MM.1S (cell line): ENCODE results near the gene ITPRID1.

Source experiments
- EZH2 ChIP-seq: fragments of 300-600 bp; sonication (generic); optimal IDR thresholded peaks from 2 replicates; pipeline ENCODE3; 2017; ENCODE audit warnings: low read depth, mild to moderate bottlenecking, antibody characterized with exemption, low read length, mixed read lengths
- EZH2phosphoT487 ChIP-seq: fragments of 300-600 bp; sonication (generic); IDR thresholded peaks from 2 replicates; pipeline ENCODE4 v1.6.1; 2018; ENCODE audit warnings: antibody characterized with exemption, low read length
- TF ChIP-seq, protein P1 (sequence below): fragments of 300-600 bp; sonication (generic); IDR thresholded peaks from 2 replicates; pipeline ENCODE4 v1.5.1; 2016; ENCODE audit warnings: antibody characterized with exemption, low read length, mixed read lengths

DNA sequence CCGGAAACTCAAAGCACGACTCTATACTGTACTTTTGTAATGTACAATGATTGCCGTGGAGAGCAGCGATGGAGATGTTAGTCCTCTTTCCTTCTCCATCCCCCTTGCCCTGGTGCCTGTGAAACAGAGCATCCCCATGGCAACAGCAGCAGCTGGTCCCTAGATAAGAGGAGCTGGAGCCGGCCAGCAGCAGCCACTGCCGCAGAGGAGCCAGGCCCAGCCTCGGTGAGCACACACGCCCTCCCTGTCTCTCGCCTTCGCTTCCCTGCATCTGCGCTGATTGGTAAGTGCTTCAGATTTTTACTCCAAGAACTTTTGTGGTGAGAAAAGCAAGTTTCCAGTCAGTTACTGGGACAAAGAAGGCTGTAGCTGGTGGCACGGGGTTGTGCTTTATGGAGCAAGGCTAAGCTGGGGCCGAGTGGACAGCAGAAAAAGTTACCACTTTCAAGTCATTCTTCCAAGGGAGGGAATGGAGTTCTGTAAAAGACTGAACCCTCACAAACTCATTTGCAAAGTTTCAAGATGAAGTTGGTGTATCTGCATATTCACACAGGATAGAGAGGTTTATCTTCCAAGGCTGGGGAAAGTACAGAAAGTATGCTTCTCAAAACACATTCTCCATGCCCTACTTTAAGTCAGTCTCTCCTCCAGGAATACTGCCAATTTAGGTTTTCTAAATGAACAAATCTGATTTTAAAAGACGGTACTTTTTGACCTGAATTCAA is 173.3 kb downstream of the ITPRID1 start, which contains the start of gene PPP1R17:
- TF ChIP-seq, protein P1, sequence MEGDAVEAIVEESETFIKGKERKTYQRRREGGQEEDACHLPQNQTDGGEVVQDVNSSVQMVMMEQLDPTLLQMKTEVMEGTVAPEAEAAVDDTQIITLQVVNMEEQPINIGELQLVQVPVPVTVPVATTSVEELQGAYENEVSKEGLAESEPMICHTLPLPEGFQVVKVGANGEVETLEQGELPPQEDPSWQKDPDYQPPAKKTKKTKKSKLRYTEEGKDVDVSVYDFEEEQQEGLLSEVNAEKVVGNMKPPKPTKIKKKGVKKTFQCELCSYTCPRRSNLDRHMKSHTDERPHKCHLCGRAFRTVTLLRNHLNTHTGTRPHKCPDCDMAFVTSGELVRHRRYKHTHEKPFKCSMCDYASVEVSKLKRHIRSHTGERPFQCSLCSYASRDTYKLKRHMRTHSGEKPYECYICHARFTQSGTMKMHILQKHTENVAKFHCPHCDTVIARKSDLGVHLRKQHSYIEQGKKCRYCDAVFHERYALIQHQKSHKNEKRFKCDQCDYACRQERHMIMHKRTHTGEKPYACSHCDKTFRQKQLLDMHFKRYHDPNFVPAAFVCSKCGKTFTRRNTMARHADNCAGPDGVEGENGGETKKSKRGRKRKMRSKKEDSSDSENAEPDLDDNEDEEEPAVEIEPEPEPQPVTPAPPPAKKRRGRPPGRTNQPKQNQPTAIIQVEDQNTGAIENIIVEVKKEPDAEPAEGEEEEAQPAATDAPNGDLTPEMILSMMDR, result no peak
- TF ChIP-seq EZH2phosphoT487 (no peak), EZH2 (no peak)
